Measurements from ENCODE around the gene ANKRD23. TPM values are rescaled to one million over a fixed set of nuclear protein-coding genes. Genes with fewer than 3 reads are reported as not detected.
A peak's percentile ranks its signal among the peaks of the same experiment; 100 is the strongest.

ANKRD23 gene
- total and polyA plus RNA-seq, 2 of the 4 experiments (the other 2 are of a cell fraction) = 0.54 to 1.5 TPM

- no peak overlapping the region for H3K4ac ChIP-seq (ENCODE audit: low read depth, low read length)
- H3K56ac ChIP-seq (ENCODE audit: extremely low read depth, insufficient read depth, low read length) = no peak overlapping the region
- H3K4me1 ChIP-seq (ENCODE audit: control insufficient read depth, insufficient read depth, low read length) = peaks cover 7% of the 10 kb centered on the region; the same call in 1 of the 2 replicates
- CTCF ChIA-PET = interaction anchor here (3.6 kb wide), 1 partner anchor 8 kb away, joined by 20 read pairs; the partner anchor contains the start of gene ANKRD39
- peaks cover 55% of the 10 kb centered on the region for H3K36me3 ChIP-seq (ENCODE audit: control insufficient read depth, insufficient read depth, low read length)
- no peak overlapping the region for H2BK15ac ChIP-seq (ENCODE audit: low read depth, low read length)
- H2BK20ac ChIP-seq (ENCODE audit: low read depth, low read length) = no peak overlapping the region
- H3K79me1 ChIP-seq (ENCODE audit: low read depth in 1 of 2, low read length in 2 of 2) = peaks cover 5 to 50% of the 10 kb centered on the region in 2 experiments
- H4K8ac ChIP-seq (ENCODE audit: low read depth in 2 of 2, low read length in 2 of 2) = no peak overlapping the region
- POLR2A ChIA-PET (ENCODE audit: unreplicated experiment) = no interaction called here
- dilution Hi-C loops (cut with HindIII; ENCODE audit: low sequenced_read_pairs, unreplicated experiment) = no loop called here
- no peak overlapping the region for H4K5ac ChIP-seq (ENCODE audit: low read depth, low read length)
- in situ Hi-C loops (cut with MboI; ENCODE audit: low sequenced_read_pairs) = loop anchor here (25.0 kb wide), 1 partner anchor 246 kb away; the partner anchor contains the start of gene ANKRD36
- ATAC-seq (ENCODE audit: low read depth) (no peak), DNase-seq (no peak)
- BruUV-seq (replicated peaks) = no TSS peak
- H3K27me3 ChIP-seq (ENCODE audit: control insufficient read depth, insufficient read depth, low read length) = no peaks in the 10 kb centered on the region
- WGBS, 2 experiments (ENCODE audit: extremely low coverage in 2 of 2, insufficient read length in 1 of 2) = 93% methylated on average over 9 of the region's 14 CpGs; no CpG with 5 or more reads in 1 of the 2 experiments
- H3K4me3 ChIP-seq (ENCODE audit: insufficient read depth, low read depth, low read length) = no peak overlapping the region
- H4K91ac ChIP-seq (ENCODE audit: insufficient read depth, low read depth, low read length) = no peak overlapping the region
- H2AFZ ChIP-seq (replicated peaks; ENCODE audit: low read length, poor library complexity) = peak overlapping the region; percentile 14
- peaks cover 39% of the 10 kb centered on the region for H4K20me1 ChIP-seq (ENCODE audit: insufficient read depth, low read length)
- intact Hi-C loops (cut with micrococcal nuclease) = no loop called here
- no peaks in the 10 kb centered on the region for H3K9me3 ChIP-seq (ENCODE audit: control insufficient read depth, insufficient read depth, low read length)
- H3K23ac ChIP-seq (ENCODE audit: low read depth, low read length) = no peak overlapping the region
- H3K18ac ChIP-seq (ENCODE audit: low read depth, low read length) = no peak overlapping the region
- no peak overlapping the region for H3K14ac ChIP-seq (replicated peaks; ENCODE audit: low read depth, low read length)
- H3K9me1 ChIP-seq (ENCODE audit: insufficient read depth, low read length) = no peaks in the 10 kb centered on the region
- no peak for TF ChIP-seq RFX5 (IDR thresholded peaks at IDR 0.05; ENCODE audit: low read depth, low read length)
- TF ChIP-seq CTCF (conservative IDR thresholded peaks at IDR 0.05; ENCODE audit: low read depth, low read length) = no peak
- no peak for TF ChIP-seq BHLHE40 (IDR thresholded peaks at IDR 0.05; ENCODE audit: low read depth, low read length)
- no peak for TF ChIP-seq SMC3 (IDR thresholded peaks at IDR 0.05; ENCODE audit: low read depth, low read length)
- TF ChIP-seq USF2 (IDR thresholded peaks at IDR 0.05; ENCODE audit: low read depth, low read length) = no peak
- TF ChIP-seq MXI1 (IDR thresholded peaks at IDR 0.05; ENCODE audit: borderline replicate concordance, low read depth, low read length) = no peak
- H3K9ac ChIP-seq (ENCODE audit: low read depth, low read length) = no peak overlapping the region
- H2AK5ac ChIP-seq (ENCODE audit: low read depth, low read length) = no peak overlapping the region
- no peak overlapping the region for H2BK5ac ChIP-seq (ENCODE audit: low read depth, low read length, poor library complexity, severe bottlenecking)
- H2AK9ac ChIP-seq (replicated peaks; ENCODE audit: low read depth, low read length, poor library complexity) = no peak overlapping the region
- H3K4me2 ChIP-seq (ENCODE audit: low read depth, low read length) = no peak overlapping the region
- no peak overlapping the region for H2BK120ac ChIP-seq (ENCODE audit: low read depth, low read length)
- H3K27ac ChIP-seq (ENCODE audit: insufficient read depth, low read length) = no peak overlapping the region
Observed at GRCh38 chr2:96866149-96866548, 22.3 kb upstream of the ANKRD23 start.

All from IMR-90 (cell line).